Dendritic cell treated with granulocyte-macrophage colony-stimulating factor and Interleukin-4, amounts not matched to agents 40 ng/mL and 50 ng/mL, for 4 days (primary cell): ENCODE data around the gene CLSTN1.

ENCODE experiments used
- H3K27ac Mint-ChIP-seq: one replicate; pipeline ENCODE4 v1.8.0; 2022; ENCODE audit warnings: mild to moderate bottlenecking, mixed read lengths
- H3K27me3 Mint-ChIP-seq: one replicate; pipeline ENCODE4 v1.8.0; 2022; ENCODE audit warnings: mild to moderate bottlenecking, mixed read lengths
- H3K36me3 Mint-ChIP-seq: one replicate; pipeline ENCODE4 v1.8.0; 2022; ENCODE audit warnings: low read depth, mixed read lengths
- H3K4me1 Mint-ChIP-seq: one replicate; pipeline ENCODE4 v1.8.0; 2022; ENCODE audit warnings: low read depth, mixed read lengths
- H3K4me3 Mint-ChIP-seq: one replicate; pipeline ENCODE4 v1.8.0; 2022; ENCODE audit warnings: mild to moderate bottlenecking, moderate library complexity, mixed read lengths
- H3K9me3 Mint-ChIP-seq: one replicate; pipeline ENCODE4 v1.8.0; 2022; ENCODE audit warnings: mixed read lengths
- intact Hi-C: fragments of 100-400 bp; cut with micrococcal nuclease; formaldehyde crosslinking; loops from one replicate; pipeline ENCODE4 v1.15.0; 2022

CLSTN1 gene

GRCh38 chr1:9724706-9725476, 98.9 kb downstream of the CLSTN1 start:
- H3K4me3 Mint-ChIP-seq, result no peak overlapping the region
- no peaks in the 10 kb centered on the region for H3K27me3 Mint-ChIP-seq
- H3K4me1 Mint-ChIP-seq, result peaks cover 40% of the 10 kb centered on the region
- H3K36me3 Mint-ChIP-seq, result peaks cover 97% of the 10 kb centered on the region
- peak overlapping the region; percentile 27 for H3K27ac Mint-ChIP-seq
- H3K9me3 Mint-ChIP-seq, result peaks cover 11% of the 10 kb centered on the region
- intact Hi-C loops, result no loop called here

GRCh38 chr1:9723926-9724325, 99.8 kb downstream of the CLSTN1 start:
- no peaks in the 10 kb centered on the region for H3K27me3 Mint-ChIP-seq
- peaks cover 42% of the 10 kb centered on the region for H3K4me1 Mint-ChIP-seq
- H3K4me3 Mint-ChIP-seq, result no peak overlapping the region
- peaks cover 97% of the 10 kb centered on the region for H3K36me3 Mint-ChIP-seq
- intact Hi-C loops, result no loop called here
- peak overlapping the region; percentile 27 for H3K27ac Mint-ChIP-seq
- peaks cover 11% of the 10 kb centered on the region for H3K9me3 Mint-ChIP-seq

- Mint-ChIP-seq H3K4me1 (peaks cover 42% of the 10 kb centered on the region), H3K4me3 (no peak overlapping the region)
Measured at GRCh38 chr1:9723068-9723805, 100.5 kb downstream of the CLSTN1 start.

GRCh38 chr1:9722378-9722749, 101.4 kb downstream of the CLSTN1 start:
- intact Hi-C loops, result no loop called here
- Mint-ChIP-seq H3K27me3 (no peaks in the 10 kb centered on the region), H3K36me3 (peaks cover 97% of the 10 kb centered on the region), H3K27ac (peak overlapping the region; percentile 21), H3K4me1 (peaks cover 50% of the 10 kb centered on the region), H3K9me3 (peaks cover 11% of the 10 kb centered on the region), H3K4me3 (no peak overlapping the region)

More at GRCh38 chr1:9723068-9723805, 100.5 kb downstream of the CLSTN1 start:
- H3K27ac Mint-ChIP-seq, result no peak overlapping the region
- H3K27me3 Mint-ChIP-seq, result no peaks in the 10 kb centered on the region
- intact Hi-C loops, result no loop called here
- peaks cover 97% of the 10 kb centered on the region for H3K36me3 Mint-ChIP-seq
- H3K9me3 Mint-ChIP-seq, result peaks cover 11% of the 10 kb centered on the region

GRCh38 chr1:9721606-9722377, 102.0 kb downstream of the CLSTN1 start:
- H3K27me3 Mint-ChIP-seq, result no peaks in the 10 kb centered on the region
- H3K4me3 Mint-ChIP-seq, result no peak overlapping the region

GRCh38 chr1:9720785-9721605, 102.8 kb downstream of the CLSTN1 start:
- Mint-ChIP-seq H3K36me3 (peaks cover 97% of the 10 kb centered on the region), H3K4me3 (no peak overlapping the region)

More at GRCh38 chr1:9721606-9722377, 102.0 kb downstream of the CLSTN1 start:
- Mint-ChIP-seq H3K36me3 (peaks cover 97% of the 10 kb centered on the region), H3K4me1 (peaks cover 56% of the 10 kb centered on the region), H3K9me3 (peaks cover 11% of the 10 kb centered on the region), H3K27ac (peak overlapping the region; percentile 35)
- intact Hi-C loops, result no loop called here

GRCh38 chr1:9719978-9720722, 103.6 kb downstream of the CLSTN1 start:
- intact Hi-C loops, result loop anchor here (5.0 kb wide), 1 partner anchor 93 kb away; no protein-coding TSS in a partner anchor
- peaks cover 11% of the 10 kb centered on the region for H3K9me3 Mint-ChIP-seq
- H3K4me3 Mint-ChIP-seq, result no peak overlapping the region
- peak overlapping the region; percentile 78 for H3K27ac Mint-ChIP-seq
- peaks cover 100% of the 10 kb centered on the region for H3K36me3 Mint-ChIP-seq
- no peaks in the 10 kb centered on the region for H3K27me3 Mint-ChIP-seq
- peaks cover 71% of the 10 kb centered on the region for H3K4me1 Mint-ChIP-seq

More at GRCh38 chr1:9720785-9721605, 102.8 kb downstream of the CLSTN1 start:
- Mint-ChIP-seq H3K27me3 (no peaks in the 10 kb centered on the region), H3K27ac (peak overlapping the region; percentile 35), H3K4me1 (peaks cover 64% of the 10 kb centered on the region), H3K9me3 (peaks cover 11% of the 10 kb centered on the region)
- intact Hi-C loops, result no loop called here

- peak overlapping the region; percentile 76 for H3K4me3 Mint-ChIP-seq
- H3K27me3 Mint-ChIP-seq, result no peaks in the 10 kb centered on the region
- intact Hi-C loops, result loop anchor here (5.0 kb wide), 1 partner anchor 91 kb away; no protein-coding TSS in a partner anchor
- peaks cover 66% of the 10 kb centered on the region for H3K4me1 Mint-ChIP-seq
- peaks cover 97% of the 10 kb centered on the region for H3K36me3 Mint-ChIP-seq
- peak overlapping the region; percentile 78 for H3K27ac Mint-ChIP-seq
- H3K9me3 Mint-ChIP-seq, result peaks cover 5% of the 10 kb centered on the region
Measured at GRCh38 chr1:9718006-9718680, 105.6 kb downstream of the CLSTN1 start.

GRCh38 chr1:9717193-9718005, 106.4 kb downstream of the CLSTN1 start:
- Mint-ChIP-seq H3K36me3 (peaks cover 97% of the 10 kb centered on the region), H3K4me3 (peak overlapping the region; percentile 76), H3K27me3 (no peaks in the 10 kb centered on the region), H3K9me3 (no peaks in the 10 kb centered on the region), H3K4me1 (peaks cover 66% of the 10 kb centered on the region), H3K27ac (peak overlapping the region; percentile 78)
- intact Hi-C loops, result loop anchor here (5.0 kb wide), 1 partner anchor 90 kb away; no protein-coding TSS in a partner anchor

- H3K27me3 Mint-ChIP-seq, result no peaks in the 10 kb centered on the region
- H3K4me3 Mint-ChIP-seq, result peak overlapping the region; percentile 76
- intact Hi-C loops, result loop anchor here (5.0 kb wide), 1 partner anchor 89 kb away; no protein-coding TSS in a partner anchor
- peak overlapping the region; percentile 78 for H3K27ac Mint-ChIP-seq
- H3K4me1 Mint-ChIP-seq, result peaks cover 66% of the 10 kb centered on the region
- no peaks in the 10 kb centered on the region for H3K9me3 Mint-ChIP-seq
- H3K36me3 Mint-ChIP-seq, result peaks cover 97% of the 10 kb centered on the region
Measured at GRCh38 chr1:9716404-9717192, 107.2 kb downstream of the CLSTN1 start.
